ENCODE data around the gene SCFD2.
A peak's percentile ranks its signal among the peaks of the same experiment; 100 is the strongest.

Gene SCFD2

GRCh38 chr4:52864793-52865192 is 501.1 kb downstream of the SCFD2 start:
- DNase-seq (ENCODE audit: low spot score): no peak
- TF ChIP-seq, protein P1, sequence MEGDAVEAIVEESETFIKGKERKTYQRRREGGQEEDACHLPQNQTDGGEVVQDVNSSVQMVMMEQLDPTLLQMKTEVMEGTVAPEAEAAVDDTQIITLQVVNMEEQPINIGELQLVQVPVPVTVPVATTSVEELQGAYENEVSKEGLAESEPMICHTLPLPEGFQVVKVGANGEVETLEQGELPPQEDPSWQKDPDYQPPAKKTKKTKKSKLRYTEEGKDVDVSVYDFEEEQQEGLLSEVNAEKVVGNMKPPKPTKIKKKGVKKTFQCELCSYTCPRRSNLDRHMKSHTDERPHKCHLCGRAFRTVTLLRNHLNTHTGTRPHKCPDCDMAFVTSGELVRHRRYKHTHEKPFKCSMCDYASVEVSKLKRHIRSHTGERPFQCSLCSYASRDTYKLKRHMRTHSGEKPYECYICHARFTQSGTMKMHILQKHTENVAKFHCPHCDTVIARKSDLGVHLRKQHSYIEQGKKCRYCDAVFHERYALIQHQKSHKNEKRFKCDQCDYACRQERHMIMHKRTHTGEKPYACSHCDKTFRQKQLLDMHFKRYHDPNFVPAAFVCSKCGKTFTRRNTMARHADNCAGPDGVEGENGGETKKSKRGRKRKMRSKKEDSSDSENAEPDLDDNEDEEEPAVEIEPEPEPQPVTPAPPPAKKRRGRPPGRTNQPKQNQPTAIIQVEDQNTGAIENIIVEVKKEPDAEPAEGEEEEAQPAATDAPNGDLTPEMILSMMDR (conservative IDR thresholded peaks at IDR 0.05; ENCODE audit: low read depth): no peak
- ChIA-PET POLR2A (ENCODE audit: low non-redundant PET) (no interaction called here), CTCF (no interaction called here)
- no peak overlapping the region for H3K27ac ChIP-seq

DNA sequence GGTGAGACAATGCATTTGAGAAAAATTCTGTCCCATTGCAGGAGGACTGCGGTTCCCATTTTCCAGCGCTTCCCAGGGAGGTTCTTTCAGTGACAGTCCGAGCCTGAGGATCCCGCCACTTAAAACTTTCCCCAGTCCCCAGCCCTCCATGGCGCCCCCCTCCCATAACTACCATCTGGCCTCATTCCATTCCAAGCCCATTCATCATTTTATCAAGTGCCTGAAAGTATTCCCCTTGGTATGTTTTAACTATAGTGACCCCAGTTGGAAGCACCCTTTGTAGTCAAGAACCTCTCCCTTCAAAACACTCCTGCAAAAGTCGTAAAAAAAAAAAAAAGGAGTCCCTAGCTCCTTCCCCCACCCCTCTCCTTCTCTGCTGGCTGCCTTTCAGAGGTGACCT is 502.5 kb downstream of the SCFD2 start:
- TF ChIP-seq, protein P1 (conservative IDR thresholded peaks at IDR 0.05; ENCODE audit: low read depth): no peak
- ChIA-PET POLR2A (ENCODE audit: low non-redundant PET) (interaction anchor here (0.6 kb wide), 1 partner anchor 113 kb away, joined by 3 read pairs; no protein-coding TSS in a partner anchor), CTCF (interaction anchor here (0.6 kb wide), 1 partner anchor 121 kb away, joined by 3 read pairs; no protein-coding TSS in a partner anchor)
- no peak for DNase-seq (ENCODE audit: low spot score)
- no peak overlapping the region for H3K27ac ChIP-seq

- ChIA-PET CTCF (interaction anchor here (0.7 kb wide), 1 partner anchor 107 kb away, joined by 3 read pairs; no protein-coding TSS in a partner anchor), POLR2A (ENCODE audit: low non-redundant PET) (no interaction called here)
- no peak overlapping the region for H3K27ac ChIP-seq
- TF ChIP-seq, protein P1 (conservative IDR thresholded peaks at IDR 0.05; ENCODE audit: low read depth): no peak
- peak; percentile 13 for DNase-seq (ENCODE audit: low spot score)
Measured at GRCh38 chr4:52862639-52863161, 503.2 kb downstream of the SCFD2 start.

DNA sequence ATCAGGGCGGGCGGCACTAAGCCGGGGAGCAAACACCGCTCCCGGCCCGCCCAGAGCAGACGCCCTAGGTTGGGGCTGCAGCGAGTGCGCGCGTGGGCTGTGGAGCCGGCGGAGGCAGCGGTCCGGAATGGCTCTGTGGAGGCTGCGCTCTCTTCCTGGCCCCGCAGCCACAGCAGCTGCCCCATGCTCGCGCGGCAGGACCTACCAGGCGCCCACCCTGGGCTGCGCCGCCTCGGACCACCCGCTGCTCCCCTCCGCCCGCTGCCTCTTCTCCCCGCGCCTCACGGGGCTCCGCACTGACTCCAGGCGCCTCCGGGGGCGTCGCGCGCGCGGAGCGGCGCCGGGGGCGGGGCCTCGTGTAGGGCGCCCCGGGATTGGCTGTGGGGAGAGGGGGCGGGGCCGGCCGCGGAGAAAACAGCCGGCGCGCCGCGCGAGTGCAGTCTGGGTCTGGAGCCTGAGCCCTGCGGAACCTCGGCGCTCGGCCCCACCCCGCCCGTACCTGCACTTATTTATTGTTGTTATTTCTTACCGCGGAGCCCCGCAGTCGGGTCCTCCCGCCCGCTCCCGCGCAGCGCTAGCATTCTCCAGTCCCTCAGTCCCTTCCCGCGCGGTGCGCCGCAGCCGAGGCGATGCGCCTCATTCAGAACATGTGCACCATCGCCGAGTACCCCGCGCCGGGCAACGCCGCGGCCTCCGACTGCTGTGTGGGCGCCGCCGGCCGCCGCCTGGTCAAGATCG is 503.8 kb downstream of the SCFD2 start, which contains the start of gene RASL11B:
RASL11B (plus strand) TSS at position 439 of the 738 bp plus-strand sequence; CDS start at position 630, 191 bp downstream.
- ChIA-PET CTCF (interaction anchor here (0.6 kb wide), 1 partner anchor 488 kb away, joined by 3 read pairs; no protein-coding TSS in a partner anchor), POLR2A (ENCODE audit: low non-redundant PET) (interaction anchor here (0.6 kb wide), 1 partner anchor 140 kb away, joined by 3 read pairs; no protein-coding TSS in a partner anchor)
- TF ChIP-seq, protein P1 (conservative IDR thresholded peaks at IDR 0.05; ENCODE audit: low read depth): no peak; the same call in 1 of the 2 replicates
- peak within 1 kb of the TSS; percentile 47 for H3K27ac ChIP-seq
- peak; percentile 90 for DNase-seq (ENCODE audit: low spot score)

DNA sequence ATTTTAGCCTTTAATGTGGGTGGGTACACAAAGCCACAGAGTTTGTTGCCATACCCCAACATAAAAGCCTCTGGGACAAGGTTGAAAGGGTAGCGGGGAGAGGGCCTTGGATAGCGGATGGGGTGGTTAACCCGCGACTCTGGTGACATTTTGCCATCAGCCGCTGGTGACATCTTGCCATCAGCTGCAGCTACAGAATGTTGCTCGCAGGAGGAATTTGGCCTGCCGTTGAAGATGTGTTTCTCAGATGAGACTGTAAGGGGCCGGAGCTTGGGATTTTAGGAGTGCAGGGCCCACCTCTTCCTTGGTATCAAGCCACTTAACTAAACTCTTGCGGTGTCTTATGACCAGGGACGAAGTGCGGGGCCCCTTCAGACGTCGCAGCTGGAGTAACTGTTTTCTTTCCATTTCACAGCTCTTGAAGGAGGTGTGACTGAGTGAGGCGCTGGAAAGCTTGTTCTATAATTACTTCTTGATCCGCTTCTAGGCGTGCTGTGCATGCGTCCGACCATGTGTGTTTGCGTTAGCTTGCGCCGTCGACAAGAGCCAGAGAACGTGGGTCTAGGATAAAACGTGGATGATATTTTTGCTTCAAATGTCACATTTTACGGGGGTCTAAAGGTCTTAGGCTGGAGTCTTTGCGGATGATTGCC is 504.6 kb downstream of the SCFD2 start:
- TF ChIP-seq, protein P1 (conservative IDR thresholded peaks at IDR 0.05; ENCODE audit: low read depth): no peak
- peak overlapping the region; percentile 47 for H3K27ac ChIP-seq
- CTCF ChIA-PET: interaction anchor here (0.6 kb wide), 2 partner anchors 83 to 489 kb away, joined by 3 read pairs; no protein-coding TSS in a partner anchor
- POLR2A ChIA-PET (ENCODE audit: low non-redundant PET): interaction anchor here (0.6 to 1.1 kb wide), 2 partner anchors 111 to 139 kb away, joined by 3 read pairs; no protein-coding TSS in a partner anchor
- no peak for DNase-seq (ENCODE audit: low spot score)

GRCh38 chr4:52860361-52860760 is 505.5 kb downstream of the SCFD2 start:
- no peak for DNase-seq (ENCODE audit: low spot score)
- TF ChIP-seq, protein P1 (conservative IDR thresholded peaks at IDR 0.05; ENCODE audit: low read depth): no peak
- CTCF ChIA-PET: no interaction called here
- no peak overlapping the region for H3K27ac ChIP-seq
- POLR2A ChIA-PET (ENCODE audit: low non-redundant PET): interaction anchor here (1.1 kb wide), 1 partner anchor 110 kb away, joined by 3 read pairs; no protein-coding TSS in a partner anchor

All from RWPE1 (cell line).